ENCODE data around the gene MRPL1. TPM values are rescaled to one million over a fixed set of nuclear protein-coding genes. Genes with fewer than 3 reads are reported as not detected.

Gene MRPL1
- total and polyA plus RNA-seq, 2 of the 13 experiments (the other 11 are each of a cell fraction or from before 2014, with no cell fraction given): 23.3 to 61.5 TPM

DNA sequence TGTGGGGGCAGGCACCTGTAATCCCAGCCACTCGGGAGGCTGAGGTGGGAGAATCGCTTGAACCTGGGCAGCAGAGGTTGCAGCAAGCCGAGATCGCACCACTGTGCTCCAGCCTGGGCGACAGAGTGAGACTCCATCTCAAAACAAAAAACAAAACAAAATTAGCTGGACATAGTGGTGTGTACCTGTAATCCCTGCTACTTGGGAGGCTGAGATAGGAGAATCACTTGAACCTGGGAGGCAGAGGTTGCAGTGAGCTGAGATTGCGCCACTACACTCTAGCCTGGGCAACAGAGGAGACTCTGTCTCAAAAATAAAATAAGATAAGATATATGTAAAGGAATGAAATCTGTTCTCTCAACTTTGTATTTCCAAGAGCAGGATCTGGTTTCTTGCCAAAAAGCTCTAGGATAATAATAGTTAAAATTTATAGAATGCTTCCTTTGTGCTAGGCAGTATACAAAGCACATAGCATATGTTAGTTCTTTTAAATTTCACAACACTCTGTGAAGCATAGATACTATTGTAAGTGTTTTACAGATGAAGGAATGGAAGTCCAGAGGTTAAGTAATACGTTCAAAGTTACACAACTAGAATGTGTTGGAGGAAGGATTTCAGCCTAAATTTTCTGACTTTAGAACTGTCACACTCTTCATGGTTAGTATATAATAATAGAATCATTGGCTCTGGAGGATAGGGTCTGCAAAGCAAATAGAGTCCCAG lies 10.3 kb downstream of the MRPL1 start (continued):
- TF ChIP-seq HNRNPL (IDR thresholded peaks at IDR 0.05; ENCODE audit: low read depth, low read length): no peak
- TF ChIP-seq, protein P1, sequence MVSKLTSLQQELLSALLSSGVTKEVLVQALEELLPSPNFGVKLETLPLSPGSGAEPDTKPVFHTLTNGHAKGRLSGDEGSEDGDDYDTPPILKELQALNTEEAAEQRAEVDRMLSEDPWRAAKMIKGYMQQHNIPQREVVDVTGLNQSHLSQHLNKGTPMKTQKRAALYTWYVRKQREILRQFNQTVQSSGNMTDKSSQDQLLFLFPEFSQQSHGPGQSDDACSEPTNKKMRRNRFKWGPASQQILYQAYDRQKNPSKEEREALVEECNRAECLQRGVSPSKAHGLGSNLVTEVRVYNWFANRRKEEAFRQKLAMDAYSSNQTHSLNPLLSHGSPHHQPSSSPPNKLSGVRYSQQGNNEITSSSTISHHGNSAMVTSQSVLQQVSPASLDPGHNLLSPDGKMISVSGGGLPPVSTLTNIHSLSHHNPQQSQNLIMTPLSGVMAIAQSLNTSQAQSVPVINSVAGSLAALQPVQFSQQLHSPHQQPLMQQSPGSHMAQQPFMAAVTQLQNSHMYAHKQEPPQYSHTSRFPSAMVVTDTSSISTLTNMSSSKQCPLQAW (CRISPR knock-in tag; IDR thresholded peaks at IDR 0.05): no peak
- TF ChIP-seq, protein P2, sequence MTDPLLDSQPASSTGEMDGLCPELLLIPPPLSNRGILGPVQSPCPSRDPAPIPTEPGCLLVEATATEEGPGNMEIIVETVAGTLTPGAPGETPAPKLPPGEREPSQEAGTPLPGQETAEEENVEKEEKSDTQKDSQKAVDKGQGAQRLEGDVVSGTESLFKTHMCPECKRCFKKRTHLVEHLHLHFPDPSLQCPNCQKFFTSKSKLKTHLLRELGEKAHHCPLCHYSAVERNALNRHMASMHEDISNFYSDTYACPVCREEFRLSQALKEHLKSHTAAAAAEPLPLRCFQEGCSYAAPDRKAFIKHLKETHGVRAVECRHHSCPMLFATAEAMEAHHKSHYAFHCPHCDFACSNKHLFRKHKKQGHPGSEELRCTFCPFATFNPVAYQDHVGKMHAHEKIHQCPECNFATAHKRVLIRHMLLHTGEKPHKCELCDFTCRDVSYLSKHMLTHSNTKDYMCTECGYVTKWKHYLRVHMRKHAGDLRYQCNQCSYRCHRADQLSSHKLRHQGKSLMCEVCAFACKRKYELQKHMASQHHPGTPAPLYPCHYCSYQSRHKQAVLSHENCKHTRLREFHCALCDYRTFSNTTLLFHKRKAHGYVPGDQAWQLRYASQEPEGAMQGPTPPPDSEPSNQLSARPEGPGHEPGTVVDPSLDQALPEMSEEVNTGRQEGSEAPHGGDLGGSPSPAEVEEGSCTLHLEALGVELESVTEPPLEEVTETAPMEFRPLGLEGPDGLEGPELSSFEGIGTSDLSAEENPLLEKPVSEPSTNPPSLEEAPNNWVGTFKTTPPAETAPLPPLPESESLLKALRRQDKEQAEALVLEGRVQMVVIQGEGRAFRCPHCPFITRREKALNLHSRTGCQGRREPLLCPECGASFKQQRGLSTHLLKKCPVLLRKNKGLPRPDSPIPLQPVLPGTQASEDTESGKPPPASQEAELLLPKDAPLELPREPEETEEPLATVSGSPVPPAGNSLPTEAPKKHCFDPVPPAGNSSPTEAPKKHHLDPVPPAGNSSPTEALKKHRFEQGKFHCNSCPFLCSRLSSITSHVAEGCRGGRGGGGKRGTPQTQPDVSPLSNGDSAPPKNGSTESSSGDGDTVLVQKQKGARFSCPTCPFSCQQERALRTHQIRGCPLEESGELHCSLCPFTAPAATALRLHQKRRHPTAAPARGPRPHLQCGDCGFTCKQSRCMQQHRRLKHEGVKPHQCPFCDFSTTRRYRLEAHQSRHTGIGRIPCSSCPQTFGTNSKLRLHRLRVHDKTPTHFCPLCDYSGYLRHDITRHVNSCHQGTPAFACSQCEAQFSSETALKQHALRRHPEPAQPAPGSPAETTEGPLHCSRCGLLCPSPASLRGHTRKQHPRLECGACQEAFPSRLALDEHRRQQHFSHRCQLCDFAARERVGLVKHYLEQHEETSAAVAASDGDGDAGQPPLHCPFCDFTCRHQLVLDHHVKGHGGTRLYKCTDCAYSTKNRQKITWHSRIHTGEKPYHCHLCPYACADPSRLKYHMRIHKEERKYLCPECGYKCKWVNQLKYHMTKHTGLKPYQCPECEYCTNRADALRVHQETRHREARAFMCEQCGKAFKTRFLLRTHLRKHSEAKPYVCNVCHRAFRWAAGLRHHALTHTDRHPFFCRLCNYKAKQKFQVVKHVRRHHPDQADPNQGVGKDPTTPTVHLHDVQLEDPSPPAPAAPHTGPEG (CRISPR knock-in tag; IDR thresholded peaks at IDR 0.05): no peak
- TF ChIP-seq HMG20A (CRISPR knock-in tag; IDR thresholded peaks at IDR 0.05; ENCODE audit: borderline replicate concordance): peak; percentile 67
- no peak for TF ChIP-seq ZNF773 (CRISPR knock-in tag; IDR thresholded peaks at IDR 0.05; ENCODE audit: borderline replicate concordance)
- TF ChIP-seq CREB1 (IDR thresholded peaks at IDR 0.05): no peak
- peak; percentile 63 for TF ChIP-seq CREB1 (CRISPR knock-in tag; IDR thresholded peaks at IDR 0.05)
- 0 out of 2 replicates have a peak, but pooled peaks have one; percentile 46 for TF ChIP-seq SAP130 (CRISPR knock-in tag; IDR thresholded peaks at IDR 0.05; ENCODE audit: low read depth)
- TF ChIP-seq, protein P3, sequence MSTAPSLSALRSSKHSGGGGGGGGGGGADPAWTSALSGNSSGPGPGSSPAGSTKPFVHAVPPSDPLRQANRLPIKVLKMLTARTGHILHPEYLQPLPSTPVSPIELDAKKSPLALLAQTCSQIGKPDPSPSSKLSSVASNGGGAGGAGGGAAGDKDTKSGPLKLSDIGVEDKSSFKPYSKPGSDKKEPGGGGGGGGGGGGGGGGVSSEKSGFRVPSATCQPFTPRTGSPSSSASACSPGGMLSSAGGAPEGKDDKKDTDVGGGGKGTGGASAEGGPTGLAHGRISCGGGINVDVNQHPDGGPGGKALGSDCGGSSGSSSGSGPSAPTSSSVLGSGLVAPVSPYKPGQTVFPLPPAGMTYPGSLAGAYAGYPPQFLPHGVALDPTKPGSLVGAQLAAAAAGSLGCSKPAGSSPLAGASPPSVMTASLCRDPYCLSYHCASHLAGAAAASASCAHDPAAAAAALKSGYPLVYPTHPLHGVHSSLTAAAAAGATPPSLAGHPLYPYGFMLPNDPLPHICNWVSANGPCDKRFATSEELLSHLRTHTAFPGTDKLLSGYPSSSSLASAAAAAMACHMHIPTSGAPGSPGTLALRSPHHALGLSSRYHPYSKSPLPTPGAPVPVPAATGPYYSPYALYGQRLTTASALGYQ (CRISPR knock-in tag; IDR thresholded peaks at IDR 0.05): no peak
- TF ChIP-seq NCOA2 (CRISPR knock-in tag; IDR thresholded peaks at IDR 0.05): peak; percentile 77
- no peak for TF ChIP-seq SOX6 (IDR thresholded peaks at IDR 0.05)
- TF ChIP-seq SOX6 (CRISPR knock-in tag; IDR thresholded peaks at IDR 0.05): peak; percentile 86; the same call in 1 of the 2 replicates
- TF ChIP-seq ZNF644 (CRISPR knock-in tag; IDR thresholded peaks at IDR 0.05; ENCODE audit: low read depth): peak; percentile 42; the same call in 1 of the 2 replicates
- TF ChIP-seq, protein P4, sequence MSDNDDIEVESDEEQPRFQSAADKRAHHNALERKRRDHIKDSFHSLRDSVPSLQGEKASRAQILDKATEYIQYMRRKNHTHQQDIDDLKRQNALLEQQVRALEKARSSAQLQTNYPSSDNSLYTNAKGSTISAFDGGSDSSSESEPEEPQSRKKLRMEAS (IDR thresholded peaks at IDR 0.05): 0 out of 2 replicates have a peak, but pooled peaks have one; percentile 14
- no peak for TF ChIP-seq SRSF4 (IDR thresholded peaks at IDR 0.05; ENCODE audit: low read depth, low read length, poor library complexity, severe bottlenecking)
- peak; percentile 58; the same call in 1 of the 2 replicates for TF ChIP-seq FOXJ3 (CRISPR knock-in tag; IDR thresholded peaks at IDR 0.05; ENCODE audit: borderline replicate concordance)
- peak; percentile 71 for TF ChIP-seq HNF4A (CRISPR knock-in tag; IDR thresholded peaks at IDR 0.05)
- no peak for TF ChIP-seq NCOA1 (CRISPR knock-in tag; IDR thresholded peaks at IDR 0.05)
